ENCODE results near the gene C2CD4A. TPM values are rescaled to one million over a fixed set of nuclear protein-coding genes. Genes with fewer than 3 reads are reported as not detected.

C2CD4A gene
- total and polyA plus RNA-seq, 9 of the 15 experiments (the other 6 are each of a cell fraction or from before 2014, with no cell fraction given): not detected

DNA sequence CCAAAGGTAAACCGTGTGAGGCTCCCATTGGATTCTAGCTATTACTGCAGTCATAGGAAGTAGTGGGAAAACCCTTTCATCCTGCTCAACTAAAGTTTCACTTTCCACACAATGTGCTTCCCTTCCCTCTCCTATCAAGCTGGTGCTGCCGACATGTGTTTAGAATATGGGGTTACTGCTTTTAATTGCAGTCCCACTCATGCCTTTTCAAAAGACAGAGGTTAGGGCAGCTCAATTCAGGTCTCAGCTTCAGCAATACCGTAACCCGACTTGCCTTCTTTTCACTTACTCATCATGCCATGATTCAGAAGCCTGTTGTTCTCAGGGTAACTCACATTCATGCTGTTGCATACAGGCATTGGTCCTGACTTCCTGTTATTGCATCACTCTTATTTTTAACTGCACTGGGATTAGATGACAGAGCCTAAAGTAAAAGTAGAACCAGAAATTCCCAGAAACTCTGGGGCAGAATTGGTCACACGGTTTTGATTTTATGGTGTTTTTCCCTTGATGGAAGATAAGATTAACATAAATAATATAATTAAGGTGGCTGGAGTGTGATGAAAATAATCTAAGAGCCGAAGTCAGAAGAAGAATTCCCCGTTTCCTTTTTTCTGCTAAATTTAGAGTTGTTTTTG is 52.6 kb downstream of the C2CD4A start (continued):
- TF ChIP-seq TEAD4 (IDR thresholded peaks at IDR 0.05; ENCODE audit: low read length) (0 out of 2 replicates have a peak, but pooled peaks have one; percentile 6), TEAD4 (CRISPR knock-in tag; IDR thresholded peaks at IDR 0.05; ENCODE audit: borderline replicate concordance) (no peak), MXD1 (CRISPR knock-in tag; IDR thresholded peaks at IDR 0.05; ENCODE audit: borderline replicate concordance, poor library complexity, severe bottlenecking) (no peak), MXI1 (IDR thresholded peaks at IDR 0.05; ENCODE audit: low read depth, low read length) (no peak), PBX2 (CRISPR knock-in tag; IDR thresholded peaks at IDR 0.05; ENCODE audit: low read depth) (no peak), PBX2 (tag; conservative IDR thresholded peaks at IDR 0.05; ENCODE audit: low read depth) (no peak), ATF3 (IDR thresholded peaks at IDR 0.05) (peak; percentile 99), ATF3 (CRISPR knock-in tag; conservative IDR thresholded peaks at IDR 0.05) (peak; percentile 76; the same call in 1 of the 2 replicates), MEF2A (IDR thresholded peaks at IDR 0.05; ENCODE audit: control insufficient read depth, low read depth, low read length) (0 out of 2 replicates have a peak, but pooled peaks have one; percentile 15), SMAD4 (CRISPR knock-in tag; conservative IDR thresholded peaks at IDR 0.05) (peak; percentile 51; the same call in 1 of the 2 replicates), SLC30A9 (CRISPR knock-in tag; IDR thresholded peaks at IDR 0.05) (no peak), GABPA (tag; conservative IDR thresholded peaks at IDR 0.05; ENCODE audit: low read depth) (peak; percentile 81), IRF9 (tag; IDR thresholded peaks at IDR 0.05) (peak; percentile 93), SRF (CRISPR knock-in tag; IDR thresholded peaks at IDR 0.05) (no peak)
- TF ChIP-seq, protein P1, sequence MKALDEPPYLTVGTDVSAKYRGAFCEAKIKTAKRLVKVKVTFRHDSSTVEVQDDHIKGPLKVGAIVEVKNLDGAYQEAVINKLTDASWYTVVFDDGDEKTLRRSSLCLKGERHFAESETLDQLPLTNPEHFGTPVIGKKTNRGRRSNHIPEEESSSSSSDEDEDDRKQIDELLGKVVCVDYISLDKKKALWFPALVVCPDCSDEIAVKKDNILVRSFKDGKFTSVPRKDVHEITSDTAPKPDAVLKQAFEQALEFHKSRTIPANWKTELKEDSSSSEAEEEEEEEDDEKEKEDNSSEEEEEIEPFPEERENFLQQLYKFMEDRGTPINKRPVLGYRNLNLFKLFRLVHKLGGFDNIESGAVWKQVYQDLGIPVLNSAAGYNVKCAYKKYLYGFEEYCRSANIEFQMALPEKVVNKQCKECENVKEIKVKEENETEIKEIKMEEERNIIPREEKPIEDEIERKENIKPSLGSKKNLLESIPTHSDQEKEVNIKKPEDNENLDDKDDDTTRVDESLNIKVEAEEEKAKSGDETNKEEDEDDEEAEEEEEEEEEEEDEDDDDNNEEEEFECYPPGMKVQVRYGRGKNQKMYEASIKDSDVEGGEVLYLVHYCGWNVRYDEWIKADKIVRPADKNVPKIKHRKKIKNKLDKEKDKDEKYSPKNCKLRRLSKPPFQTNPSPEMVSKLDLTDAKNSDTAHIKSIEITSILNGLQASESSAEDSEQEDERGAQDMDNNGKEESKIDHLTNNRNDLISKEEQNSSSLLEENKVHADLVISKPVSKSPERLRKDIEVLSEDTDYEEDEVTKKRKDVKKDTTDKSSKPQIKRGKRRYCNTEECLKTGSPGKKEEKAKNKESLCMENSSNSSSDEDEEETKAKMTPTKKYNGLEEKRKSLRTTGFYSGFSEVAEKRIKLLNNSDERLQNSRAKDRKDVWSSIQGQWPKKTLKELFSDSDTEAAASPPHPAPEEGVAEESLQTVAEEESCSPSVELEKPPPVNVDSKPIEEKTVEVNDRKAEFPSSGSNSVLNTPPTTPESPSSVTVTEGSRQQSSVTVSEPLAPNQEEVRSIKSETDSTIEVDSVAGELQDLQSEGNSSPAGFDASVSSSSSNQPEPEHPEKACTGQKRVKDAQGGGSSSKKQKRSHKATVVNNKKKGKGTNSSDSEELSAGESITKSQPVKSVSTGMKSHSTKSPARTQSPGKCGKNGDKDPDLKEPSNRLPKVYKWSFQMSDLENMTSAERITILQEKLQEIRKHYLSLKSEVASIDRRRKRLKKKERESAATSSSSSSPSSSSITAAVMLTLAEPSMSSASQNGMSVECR (CRISPR knock-in tag; IDR thresholded peaks at IDR 0.05): no peak

Measured in K562 (cell line).